HG03103 (cell line): ENCODE measurements around the gene SCAP.

ENCODE experiments used
- ATAC-seq: cut with Tn5 transposase; IDR thresholded peaks from one replicate; pipeline ENCODE4 v1.9.1; 2021; ENCODE audit warnings: low read depth; ENCODE audit not compliant: unreplicated experiment

The SCAP gene

GRCh38 chr3:47434849-47435248 is 40.9 kb downstream of the SCAP start:
- ATAC-seq, result no peak

GRCh38 chr3:47433796-47434195 is 41.9 kb downstream of the SCAP start:
- no peak for ATAC-seq

- no peak for ATAC-seq
These were observed 43.1 kb downstream of the SCAP start for GRCh38 chr3:47432673-47433072.

- ATAC-seq, result no peak
These were observed 44.5 kb downstream of the SCAP start for GRCh38 chr3:47431225-47431624.

GRCh38 chr3:47430606-47431005 is 45.1 kb downstream of the SCAP start:
- no peak for ATAC-seq

GRCh38 chr3:47429476-47430270 is 46.1 kb downstream of the SCAP start:
- no peak for ATAC-seq

GRCh38 chr3:47428662-47429061 is 47.1 kb downstream of the SCAP start:
- ATAC-seq, result no peak

GRCh38 chr3:47427866-47428265 is 47.9 kb downstream of the SCAP start:
- no peak for ATAC-seq

GRCh38 chr3:47425959-47426358 is 49.8 kb downstream of the SCAP start:
- no peak for ATAC-seq

GRCh38 chr3:47425383-47425778 is 50.4 kb downstream of the SCAP start:
- ATAC-seq, result no peak

- ATAC-seq, result no peak
These were observed 51.0 kb downstream of the SCAP start for GRCh38 chr3:47424434-47425382.

GRCh38 chr3:47423548-47424145 is 52.1 kb downstream of the SCAP start:
- no peak for ATAC-seq

GRCh38 chr3:47422743-47423142 is 53.0 kb downstream of the SCAP start:
- no peak for ATAC-seq

GRCh38 chr3:47421741-47422649 is 53.7 kb downstream of the SCAP start:
- no peak for ATAC-seq

GRCh38 chr3:47420511-47421484 is 54.9 kb downstream of the SCAP start:
- peak; percentile 49 for ATAC-seq

- no peak for ATAC-seq
These were observed 55.7 kb downstream of the SCAP start for GRCh38 chr3:47420044-47420430.

- no peak for ATAC-seq
These were observed 56.4 kb downstream of the SCAP start for GRCh38 chr3:47419083-47420043.
